CD4-positive, alpha-beta T cell (primary cell): Measurements from ENCODE around the gene LIMS4. TPM values are rescaled to one million over a fixed set of nuclear protein-coding genes. Genes with fewer than 3 reads are reported as not detected.
"Not testable (repeated sequence)": the region's sequence is repeated elsewhere in the genome, so short reads cannot be mapped to it uniquely, and the experiment has no call there.

Experiments
- ATAC-seq: fragments of 200-7000 bp; cut with Tn5 transposase; one replicate; pipeline ENCODE4 v1.10.0; 2022; ENCODE audit warnings: mild to moderate bottlenecking; ENCODE audit not compliant: poor library complexity
- CTCF ChIA-PET: fragments of 350-600 bp; sonication (Branson Sonifier 250); formaldehyde crosslinking; loops from one replicate; lab custom pipeline; 2021; ENCODE audit warnings: antibody characterized with exemption, inconsistent platforms; lab: Charles Lee
- POLR2A ChIA-PET: fragments of 350-600 bp; sonication (Branson Sonifier 250); formaldehyde crosslinking; loops from one replicate; lab custom pipeline; 2021; ENCODE audit warnings: antibody characterized with exemption, inconsistent platforms; lab: Charles Lee
- DNase-seq, 14 experiments: peaks; one replicate each; pipeline ENCODE4 v3.0.0-alpha.2; 2013 to 2020; ENCODE audit warnings: mixed read lengths in 2 of 14
- H3K27ac ChIP-seq, 2 donors: one replicate each; pipeline versions ENCODE4 v1.5.1 to v1.7.0; 2013; ENCODE audit warnings: low read length in 2 of 2, low read depth in 1 of 2, mild to moderate bottlenecking in 1 of 2
- H3K27me3 ChIP-seq, 2 experiments: 1 replicate in 1 of 2; 2 replicates in 1 of 2; pipeline versions ENCODE4 v1.6.1 to v1.7.0; 2013; ENCODE audit warnings: low read length in 2 of 2, control low read depth in 1 of 2, mild to moderate bottlenecking in 1 of 2, moderate library complexity in 1 of 2; ENCODE audit not compliant: insufficient read depth in 2 of 2, control insufficient read depth in 1 of 2
- H3K36me3 ChIP-seq: one replicate; pipeline ENCODE4 v1.6.1; 2013; ENCODE audit warnings: low read length, control low read depth; ENCODE audit not compliant: insufficient read depth
- H3K4me1 ChIP-seq: one replicate; pipeline ENCODE4 v1.6.1; 2013; ENCODE audit warnings: low read length, control low read depth; ENCODE audit not compliant: insufficient read depth
- H3K4me3 ChIP-seq: one replicate; pipeline ENCODE4 v1.5.1; 2013; ENCODE audit warnings: mild to moderate bottlenecking, low read length, moderate library complexity
- H3K9me3 ChIP-seq, 2 experiments: 1 replicate in 1 of 2; 2 replicates in 1 of 2; pipeline versions ENCODE4 v1.6.1 to v1.7.0; 2013; ENCODE audit warnings: low read length in 2 of 2, mild to moderate bottlenecking in 2 of 2, control low read depth in 1 of 2, moderate library complexity in 1 of 2; ENCODE audit not compliant: control insufficient read depth in 1 of 2, insufficient read depth in 1 of 2
- H3K27ac Mint-ChIP-seq: one replicate; pipeline ENCODE4 v1.8.0; 2020; ENCODE audit warnings: mixed read lengths
- H3K27me3 Mint-ChIP-seq: one replicate; pipeline ENCODE4 v1.8.0; 2021; ENCODE audit warnings: mixed read lengths
- H3K36me3 Mint-ChIP-seq: one replicate; pipeline ENCODE4 v1.8.0; 2021; ENCODE audit warnings: low read depth, mixed read lengths
- H3K4me1 Mint-ChIP-seq: one replicate; pipeline ENCODE4 v1.8.0; 2021; ENCODE audit warnings: low read depth, mixed read lengths
- H3K4me3 Mint-ChIP-seq: one replicate; pipeline ENCODE4 v1.8.0; 2020; ENCODE audit warnings: mild to moderate bottlenecking, mixed read lengths
- H3K9me3 Mint-ChIP-seq: one replicate; pipeline ENCODE4 v1.8.0; 2020; ENCODE audit warnings: mixed read lengths
- intact Hi-C, 2 experiments: fragments of 100-400 bp; cut with DNase I in 1 of 2; cut with micrococcal nuclease in 1 of 2; formaldehyde crosslinking; loops; one replicate each; pipeline versions ENCODE4 v1.15.1 to v1.9.0; 2023 to 2025; cut with DNase I, micrococcal nuclease
- total RNA-seq, 174 experiments: library from RNA in 2 of 174; stranded (reverse) in 2 of 174; gene quantifications; one replicate each; pipeline ENCODE4 v1.2.3 and lab custom pipeline; 2021 to 2026

The LIMS4 gene
- total RNA-seq, 2 experiments from 2014 or later = not detected

GRCh38 chr2:110468921-110469320, 3.7 kb downstream of the LIMS4 start:
- H3K4me3 Mint-ChIP-seq, H3K4me3 ChIP-seq, H3K27me3 ChIP-seq, H3K9me3 Mint-ChIP-seq, H3K27ac ChIP-seq, H3K27ac Mint-ChIP-seq, POLR2A ChIA-PET, H3K9me3 ChIP-seq, H3K36me3 Mint-ChIP-seq, H3K27me3 Mint-ChIP-seq, H3K36me3 ChIP-seq, CTCF ChIA-PET, intact Hi-C loops, H3K4me1 ChIP-seq, H3K4me1 Mint-ChIP-seq, DNase-seq: not testable (repeated sequence)
- peak; percentile 26 for ATAC-seq

- H3K4me1 Mint-ChIP-seq, intact Hi-C loops, H3K9me3 Mint-ChIP-seq, POLR2A ChIA-PET, H3K27ac ChIP-seq, H3K36me3 Mint-ChIP-seq, H3K4me3 Mint-ChIP-seq, CTCF ChIA-PET, H3K27me3 Mint-ChIP-seq, H3K9me3 ChIP-seq, H3K27me3 ChIP-seq, H3K27ac Mint-ChIP-seq, H3K4me1 ChIP-seq, H3K4me3 ChIP-seq, DNase-seq, ATAC-seq, H3K36me3 ChIP-seq: not testable (repeated sequence)
These were observed 7.3 kb downstream of the LIMS4 start for GRCh38 chr2:110465312-110465711.

- H3K4me1 ChIP-seq, H3K36me3 Mint-ChIP-seq, H3K27ac ChIP-seq, POLR2A ChIA-PET, H3K9me3 Mint-ChIP-seq, intact Hi-C loops, H3K4me3 ChIP-seq, H3K9me3 ChIP-seq, H3K4me1 Mint-ChIP-seq, DNase-seq, H3K27me3 ChIP-seq, ATAC-seq, H3K36me3 ChIP-seq, H3K27me3 Mint-ChIP-seq, H3K27ac Mint-ChIP-seq, H3K4me3 Mint-ChIP-seq, CTCF ChIA-PET: not testable (repeated sequence)
These were observed 10.2 kb downstream of the LIMS4 start for GRCh38 chr2:110462458-110462857.

GRCh38 chr2:110460318-110460717, 12.3 kb downstream of the LIMS4 start:
- intact Hi-C loops, POLR2A ChIA-PET, H3K4me3 Mint-ChIP-seq, CTCF ChIA-PET, H3K27ac ChIP-seq, H3K9me3 ChIP-seq, H3K27me3 ChIP-seq, H3K27me3 Mint-ChIP-seq, H3K27ac Mint-ChIP-seq, DNase-seq, H3K4me3 ChIP-seq, H3K4me1 Mint-ChIP-seq, ATAC-seq, H3K4me1 ChIP-seq, H3K9me3 Mint-ChIP-seq, H3K36me3 Mint-ChIP-seq, H3K36me3 ChIP-seq: not testable (repeated sequence)

GRCh38 chr2:110457214-110457590, 15.4 kb downstream of the LIMS4 start:
- not testable (repeated sequence) for H3K27me3 ChIP-seq, H3K9me3 Mint-ChIP-seq, H3K36me3 Mint-ChIP-seq

GRCh38 chr2:110456291-110457213, 16.1 kb downstream of the LIMS4 start:
- H3K36me3 ChIP-seq, DNase-seq, H3K4me1 Mint-ChIP-seq, POLR2A ChIA-PET, H3K4me1 ChIP-seq, H3K27ac Mint-ChIP-seq, H3K4me3 ChIP-seq, H3K27me3 ChIP-seq, H3K27me3 Mint-ChIP-seq, CTCF ChIA-PET, H3K9me3 ChIP-seq, ATAC-seq, H3K4me3 Mint-ChIP-seq, H3K27ac ChIP-seq, H3K36me3 Mint-ChIP-seq, H3K9me3 Mint-ChIP-seq, intact Hi-C loops: not testable (repeated sequence)

More at GRCh38 chr2:110457214-110457590, 15.4 kb downstream of the LIMS4 start:
- H3K27ac ChIP-seq, H3K4me1 Mint-ChIP-seq, CTCF ChIA-PET, H3K27me3 Mint-ChIP-seq, ATAC-seq, intact Hi-C loops, H3K4me3 Mint-ChIP-seq, POLR2A ChIA-PET, DNase-seq, H3K4me1 ChIP-seq, H3K9me3 ChIP-seq, H3K36me3 ChIP-seq, H3K4me3 ChIP-seq, H3K27ac Mint-ChIP-seq: not testable (repeated sequence)

GRCh38 chr2:110455080-110455670, 17.4 kb downstream of the LIMS4 start:
- H3K27ac Mint-ChIP-seq, H3K27me3 Mint-ChIP-seq, H3K9me3 ChIP-seq, POLR2A ChIA-PET, H3K4me3 ChIP-seq, H3K36me3 Mint-ChIP-seq, H3K4me3 Mint-ChIP-seq, H3K4me1 ChIP-seq, DNase-seq, H3K27ac ChIP-seq, CTCF ChIA-PET, H3K27me3 ChIP-seq, H3K9me3 Mint-ChIP-seq, intact Hi-C loops, ATAC-seq, H3K36me3 ChIP-seq, H3K4me1 Mint-ChIP-seq: not testable (repeated sequence)
